GM23248 (cell line): ENCODE data around the gene OSBP2. TPM values are rescaled to one million over a fixed set of nuclear protein-coding genes. Genes with fewer than 3 reads are reported as not detected.

Source experiments
- DNase-seq: peaks from one replicate; pipeline ENCODE4 v3.0.0-alpha.2; 2015
- H2AFZ ChIP-seq: fragments of 200-600 bp; sonication (generic); 2 replicates; pipeline ENCODE4 v1.6.1; 2016; ENCODE audit warnings: antibody characterized with exemption
- H3F3A ChIP-seq: fragments of 200-600 bp; sonication (generic); 2 replicates; pipeline ENCODE4 v1.6.1; 2016; ENCODE audit warnings: mild to moderate bottlenecking, antibody characterized with exemption, mixed run types; ENCODE audit not compliant: insufficient read depth
- H3K27ac ChIP-seq: fragments of 200-600 bp; sonication (generic); 2 replicates; pipeline ENCODE4 v1.5.1; 2016; ENCODE audit warnings: mild to moderate bottlenecking
- H3K27me3 ChIP-seq: fragments of 200-600 bp; sonication (generic); replicated peaks from 2 replicates; pipeline ENCODE4 v1.6.1; 2016; ENCODE audit warnings: mild to moderate bottlenecking; ENCODE audit not compliant: insufficient read depth
- H3K36me3 ChIP-seq: fragments of 200-600 bp; sonication (generic); 2 replicates; pipeline ENCODE4 v1.6.1; 2016; ENCODE audit warnings: low read depth, mild to moderate bottlenecking
- H3K4me1 ChIP-seq: fragments of 200-600 bp; sonication (generic); 2 replicates; pipeline ENCODE4 v1.6.1; 2016; ENCODE audit warnings: mild to moderate bottlenecking; ENCODE audit not compliant: insufficient read depth
- H3K4me2 ChIP-seq: fragments of 200-600 bp; sonication (generic); one replicate; pipeline ENCODE4 v1.6.1; 2016; ENCODE audit warnings: mild to moderate bottlenecking; ENCODE audit not compliant: unreplicated experiment
- H3K4me3 ChIP-seq: fragments of 200-600 bp; sonication (generic); 2 replicates; pipeline ENCODE4 v1.5.1; 2016; ENCODE audit warnings: mild to moderate bottlenecking
- H3K79me2 ChIP-seq: fragments of 200-600 bp; sonication (generic); 2 replicates; pipeline ENCODE4 v1.6.1; 2016; ENCODE audit warnings: mild to moderate bottlenecking; ENCODE audit not compliant: insufficient read depth
- H3K9ac ChIP-seq: fragments of 200-600 bp; sonication (generic); 2 replicates; pipeline ENCODE4 v1.6.1; 2016; ENCODE audit warnings: mild to moderate bottlenecking
- H3K9me2 ChIP-seq: fragments of 200-600 bp; sonication (generic); 2 replicates; pipeline ENCODE4 v1.6.1; 2016; ENCODE audit warnings: mixed run types, mild to moderate bottlenecking, moderate library complexity; ENCODE audit not compliant: insufficient read depth
- H3K9me3 ChIP-seq: fragments of 200-600 bp; sonication (generic); one replicate; pipeline ENCODE4 v1.6.1; 2017; ENCODE audit warnings: low read depth
- H4K20me1 ChIP-seq: fragments of 200-600 bp; sonication (generic); 2 replicates; pipeline ENCODE4 v1.6.0; 2016; ENCODE audit not compliant: insufficient read depth
- EZH2 ChIP-seq: fragments of 200-600 bp; sonication (generic); IDR thresholded peaks from 2 replicates; pipeline ENCODE4 v1.6.1; 2018; ENCODE audit warnings: antibody characterized with exemption, mild to moderate bottlenecking; ENCODE audit not compliant: insufficient read depth, poor library complexity, severe bottlenecking
- EZH2phosphoT487 ChIP-seq: fragments of 200-600 bp; sonication (generic); IDR thresholded peaks from 2 replicates; pipeline ENCODE4 v1.6.1; 2018; ENCODE audit warnings: antibody characterized with exemption, moderate library complexity, mild to moderate bottlenecking, low read depth; ENCODE audit not compliant: insufficient read depth
- WGBS, 2 experiments: methylation state at CpG; one replicate each; pipeline ENCODE4 v1.1.6; 2015 to 2017; ENCODE audit warnings: low lambda C conversion rate in 2 of 2, low coverage in 1 of 2; ENCODE audit errors: missing lambda C conversion rate in 2 of 2; 5-methylcytosine and 5-hydroxymethylcytosine counted together
- in situ Hi-C: fragments of 300-500 bp; cut with MboI; formaldehyde crosslinking; loops from 2 replicates; pipeline ENCODE4 v1.15.0; 2020
- polyA plus RNA-seq: library from polyadenylated mRNA; unstranded; fragments of >200 nt; fragmentation: Nextera tagmentation; extraction: Ambion mirVana; gene quantifications from 2 replicates; pipeline ENCODE4 v1.2.1, GENCODE V29; 2016
- total RNA-seq: library from RNA; depleted of rRNA; stranded (reverse); fragments of >200 nt; shearing (Covaris generic); gene quantifications from 2 replicates; pipeline ENCODE4 v1.2.3, GENCODE V29; 2014

OSBP2 gene
- total and polyA plus RNA-seq, 2 experiments from 2014 or later: 1.1 to 1.3 TPM

GRCh38 chr22:30720263-30720837 is 25.7 kb downstream of the OSBP2 start:
- Histone ChIP-seq H3K9me3 (no peaks in the 10 kb centered on the region), H3K79me2 (no peaks in the 10 kb centered on the region), H3K4me2 (no peak overlapping the region), H3K9ac (no peak overlapping the region), H3K36me3 (no peaks in the 10 kb centered on the region), H3K9me2 (no peaks in the 10 kb centered on the region), H3K27ac (no peak overlapping the region), H3F3A (peaks cover 28% of the 10 kb centered on the region), H2AFZ (no peak overlapping the region), H3K4me1 (peaks cover 23% of the 10 kb centered on the region), H3K27me3 (no peaks in the 10 kb centered on the region), H3K4me3 (no peak overlapping the region), H4K20me1 (no peaks in the 10 kb centered on the region)
- in situ Hi-C loops: no loop called here
- DNase-seq: no peak
- TF ChIP-seq EZH2 (no peak), EZH2phosphoT487 (no peak)
- 86 to 92% methylated on average over 5 of the region's 5 CpGs for WGBS, 2 experiments

GRCh38 chr22:30721741-30722140 is 27.1 kb downstream of the OSBP2 start:
- Histone ChIP-seq H3F3A (peaks cover 23% of the 10 kb centered on the region), H3K36me3 (no peaks in the 10 kb centered on the region), H3K9me3 (no peaks in the 10 kb centered on the region), H4K20me1 (no peaks in the 10 kb centered on the region), H2AFZ (no peak overlapping the region), H3K27ac (no peak overlapping the region), H3K9ac (no peak overlapping the region), H3K9me2 (no peaks in the 10 kb centered on the region), H3K4me2 (no peak overlapping the region), H3K4me3 (no peak overlapping the region), H3K27me3 (no peaks in the 10 kb centered on the region), H3K79me2 (no peaks in the 10 kb centered on the region), H3K4me1 (peaks cover 18% of the 10 kb centered on the region)
- TF ChIP-seq EZH2phosphoT487: no peak
- no peak for TF ChIP-seq EZH2
- in situ Hi-C loops: no loop called here
- no peak for DNase-seq
- 81 to 82% methylated on average over 4 of the region's 4 CpGs for WGBS, 2 experiments

GRCh38 chr22:30728826-30729225 is 34.2 kb downstream of the OSBP2 start:
- Histone ChIP-seq H3K9ac (no peak overlapping the region), H3K27ac (no peak overlapping the region), H3K79me2 (no peaks in the 10 kb centered on the region), H3K9me3 (no peaks in the 10 kb centered on the region), H4K20me1 (no peaks in the 10 kb centered on the region), H3K36me3 (no peaks in the 10 kb centered on the region), H3K4me2 (no peak overlapping the region), H3K4me3 (no peak overlapping the region), H3K4me1 (peaks cover 8% of the 10 kb centered on the region), H3F3A (no peaks in the 10 kb centered on the region), H3K9me2 (no peaks in the 10 kb centered on the region), H2AFZ (no peak overlapping the region), H3K27me3 (no peaks in the 10 kb centered on the region)
- WGBS, 2 experiments: 65 to 72% methylated on average over 2 of the region's 2 CpGs
- no peak for DNase-seq
- in situ Hi-C loops: no loop called here
- TF ChIP-seq EZH2phosphoT487 (no peak), EZH2 (no peak)

GRCh38 chr22:30731658-30732057 is 37.0 kb downstream of the OSBP2 start:
- Histone ChIP-seq H3K79me2 (no peaks in the 10 kb centered on the region), H3K36me3 (no peaks in the 10 kb centered on the region), H4K20me1 (no peaks in the 10 kb centered on the region), H3K4me2 (no peak overlapping the region), H3K9me3 (no peaks in the 10 kb centered on the region), H3K9me2 (no peaks in the 10 kb centered on the region), H3K27ac (no peak overlapping the region), H3K4me3 (no peak overlapping the region), H3K4me1 (peaks cover 11% of the 10 kb centered on the region), H3K9ac (no peak overlapping the region), H2AFZ (no peak overlapping the region), H3K27me3 (no peaks in the 10 kb centered on the region), H3F3A (no peaks in the 10 kb centered on the region)
- in situ Hi-C loops: no loop called here
- TF ChIP-seq EZH2 (no peak), EZH2phosphoT487 (no peak)
- 81 to 83% methylated on average over 6 of the region's 6 CpGs for WGBS, 2 experiments
- DNase-seq: no peak

- Histone ChIP-seq H3K4me3 (no peak overlapping the region), H3K9me3 (no peaks in the 10 kb centered on the region), H3K79me2 (no peaks in the 10 kb centered on the region), H3K9me2 (no peaks in the 10 kb centered on the region), H3K9ac (no peak overlapping the region), H3K27me3 (no peaks in the 10 kb centered on the region), H3K4me2 (no peak overlapping the region), H3F3A (no peaks in the 10 kb centered on the region), H2AFZ (no peak overlapping the region), H3K4me1 (peaks cover 11% of the 10 kb centered on the region), H4K20me1 (no peaks in the 10 kb centered on the region), H3K27ac (no peak overlapping the region), H3K36me3 (no peaks in the 10 kb centered on the region)
- TF ChIP-seq EZH2phosphoT487 (no peak), EZH2 (no peak)
- 95% methylated on average over 5 of the region's 5 CpGs for WGBS, 2 experiments
- DNase-seq: no peak
- in situ Hi-C loops: no loop called here
Measured at GRCh38 chr22:30732426-30732825, 37.8 kb downstream of the OSBP2 start.
